Lung (tissue), 10 donors: Measurements from ENCODE around the gene PRIM2. TPM values are rescaled to one million over a fixed set of nuclear protein-coding genes. Genes with fewer than 3 reads are reported as not detected.
"Not testable (repeated sequence)": the region's sequence is repeated elsewhere in the genome, so short reads cannot be mapped to it uniquely, and the experiment has no call there.

ENCODE experiments used
- ATAC-seq: fragments of 200-7000 bp; cut with Tn5 transposase; one replicate; pipeline ENCODE4 v1.9.1; 2020; ENCODE audit warnings: moderate number of reproducible peaks; ENCODE audit not compliant: insufficient read depth, low FRiP score
- DNase-seq, 3 donors: peaks; one replicate each; pipeline ENCODE4 v3.0.0-alpha.2; 2013 to 2017
- H3K27ac ChIP-seq, 2 donors: one replicate each; pipeline ENCODE4 v1.5.1; 2013; ENCODE audit warnings: mild to moderate bottlenecking in 2 of 2, moderate library complexity in 2 of 2, control low read depth in 1 of 2, inconsistent platforms in 1 of 2, low read depth in 1 of 2, low read length in 1 of 2
- H3K27me3 ChIP-seq, 3 donors: one replicate each; pipeline ENCODE4 v1.5.1; 2013; ENCODE audit warnings: low read length in 2 of 3; ENCODE audit not compliant: control insufficient read depth in 3 of 3, insufficient read depth in 3 of 3
- H3K36me3 ChIP-seq, 4 donors: one replicate each; pipeline ENCODE4 v1.5.1; 2013; ENCODE audit warnings: low read length in 4 of 4, mild to moderate bottlenecking in 1 of 4, moderate library complexity in 1 of 4; ENCODE audit not compliant: control insufficient read depth in 4 of 4, insufficient read depth in 4 of 4
- H3K4me1 ChIP-seq, 5 donors: one replicate each; pipeline ENCODE4 v1.5.1; 2013; ENCODE audit warnings: low read length in 5 of 5, mild to moderate bottlenecking in 2 of 5, moderate library complexity in 1 of 5; ENCODE audit not compliant: control insufficient read depth in 5 of 5, insufficient read depth in 5 of 5
- H3K4me3 ChIP-seq: one replicate; pipeline ENCODE4 v1.5.1; 2013; ENCODE audit warnings: mild to moderate bottlenecking, control low read depth, moderate library complexity
- H3K9ac ChIP-seq, 2 donors: one replicate each; pipeline ENCODE4 v1.5.1; 2013; ENCODE audit warnings: low read length in 2 of 2, control low read depth in 1 of 2; ENCODE audit not compliant: insufficient read depth in 1 of 2
- H3K9me3 ChIP-seq, 4 donors: one replicate each; pipeline ENCODE4 v1.5.1; 2013; ENCODE audit warnings: low read length in 3 of 4, mild to moderate bottlenecking in 1 of 4, moderate library complexity in 1 of 4; ENCODE audit not compliant: control insufficient read depth in 4 of 4, insufficient read depth in 3 of 4
- WGBS, 2 donors: extraction: QIAGEN DNeasy Blood & Tissue Kit; methylation state at CpG; one replicate each; pipeline ENCODE4 v1.1.7; 2013; 5-methylcytosine and 5-hydroxymethylcytosine counted together
- polyA plus RNA-seq, 2 donors: library from polyadenylated mRNA; stranded (reverse); fragments of 200-250 nt; gene quantifications; one replicate each; pipeline ENCODE4 v1.2.1, GENCODE V29; 2013
- total RNA-seq, 2 donors: library from RNA; depleted of rRNA in 1 of 2; stranded (reverse); fragments of >200 nt in 1 of 2; gene quantifications; one replicate each; pipeline ENCODE4 v1.2.1, GENCODE V29; 2014 to 2021
- donor health status: Bipolar disorder and iron deficiency.
- donor health status: healthy.
- donor health status: DM: yes; HTN: yes; CAD: no.

The PRIM2 gene
- total and polyA plus RNA-seq, 4 donors: 4.0 to 21.8 (median 6.6) TPM

DNA sequence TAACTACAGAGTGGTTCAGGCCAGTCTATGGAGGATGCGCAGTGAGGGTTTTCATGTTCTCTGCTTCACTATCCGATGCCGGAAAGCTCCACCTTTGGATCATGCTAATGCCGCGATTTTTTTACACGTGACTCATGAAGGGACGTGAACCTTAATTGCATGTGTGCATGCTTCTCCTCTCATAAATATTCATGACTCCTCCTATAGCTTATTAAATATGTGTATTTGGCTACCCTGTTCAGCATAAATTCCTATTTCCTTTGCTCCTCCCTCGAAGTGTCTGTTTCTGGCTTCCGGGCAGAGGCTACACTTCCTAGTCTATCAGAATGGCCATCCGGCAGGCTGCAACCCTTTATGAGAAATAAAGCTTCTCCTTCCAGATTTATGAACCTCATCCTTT, 185.0 kb downstream of the PRIM2 start:
- DNase-seq, H3K4me1 ChIP-seq, H3K36me3 ChIP-seq, H3K27ac ChIP-seq, H3K27me3 ChIP-seq, H3K9me3 ChIP-seq, H3K4me3 ChIP-seq, H3K9ac ChIP-seq, ATAC-seq: not testable (repeated sequence)
- WGBS, 2 donors: 97 to 98% methylated on average over 10 of the region's 10 CpGs

- WGBS, 2 donors: 91 to 94% methylated on average over 1 of the region's 1 CpG
Observed at GRCh38 chr6:57505251-57505650, 187.8 kb downstream of the PRIM2 start.

GRCh38 chr6:57510390-57510789, 193.0 kb downstream of the PRIM2 start:
- WGBS, 2 donors: 90 to 92% methylated on average over 4 of the region's 4 CpGs
- H3K27ac ChIP-seq, H3K9me3 ChIP-seq, H3K9ac ChIP-seq, H3K36me3 ChIP-seq, DNase-seq, H3K4me3 ChIP-seq, ATAC-seq, H3K4me1 ChIP-seq, H3K27me3 ChIP-seq: not testable (repeated sequence)

More at GRCh38 chr6:57505251-57505650, 187.8 kb downstream of the PRIM2 start:
- not testable (repeated sequence) for H3K27ac ChIP-seq, DNase-seq, H3K9me3 ChIP-seq, H3K9ac ChIP-seq, H3K4me3 ChIP-seq, H3K4me1 ChIP-seq, H3K27me3 ChIP-seq, ATAC-seq, H3K36me3 ChIP-seq

DNA sequence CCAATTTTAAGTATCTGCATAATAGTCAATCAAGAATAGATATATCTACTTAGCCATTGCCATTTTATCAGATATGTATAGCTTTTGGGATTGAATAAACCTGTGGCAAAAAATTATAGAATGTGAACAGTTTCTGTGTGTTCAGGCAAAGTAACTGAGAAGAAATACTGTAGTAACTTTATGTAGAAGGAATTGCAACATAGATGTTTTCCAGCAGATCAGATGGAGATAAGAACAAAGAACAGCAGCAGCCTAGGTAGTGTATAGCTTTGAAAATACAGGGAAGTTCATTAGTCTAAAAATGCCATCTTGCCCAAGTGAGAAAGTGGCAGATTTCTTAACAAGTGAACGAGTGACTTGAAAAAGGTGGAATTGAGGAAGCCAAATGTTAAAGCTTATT, 197.7 kb downstream of the PRIM2 start:
- not testable (repeated sequence) for H3K4me1 ChIP-seq, H3K9ac ChIP-seq, H3K36me3 ChIP-seq, ATAC-seq, H3K4me3 ChIP-seq, H3K27me3 ChIP-seq, H3K9me3 ChIP-seq, DNase-seq, H3K27ac ChIP-seq
- 50 to 77% methylated on average over 1 of the region's 1 CpG for WGBS, 2 donors

DNA sequence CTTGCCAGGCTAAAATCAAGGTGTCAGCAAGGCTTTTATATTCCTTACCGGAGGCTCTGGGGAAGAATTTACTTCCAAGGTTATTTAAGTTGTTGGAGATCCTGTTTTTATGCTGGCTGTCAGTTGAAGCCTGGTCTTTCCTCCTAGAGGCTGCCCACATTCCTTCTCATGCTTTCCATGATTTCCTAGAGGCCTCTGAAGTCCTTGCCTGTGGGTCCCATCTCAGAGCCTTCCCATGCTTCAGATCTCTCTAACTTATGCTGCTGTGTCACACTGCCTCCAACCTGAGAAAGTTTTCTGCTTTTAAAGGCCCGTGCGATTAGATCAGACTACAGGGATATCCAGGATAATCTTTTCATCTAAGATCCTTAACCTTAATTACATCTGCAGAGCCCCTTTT, 198.4 kb downstream of the PRIM2 start:
- not testable (repeated sequence) for ATAC-seq, H3K9me3 ChIP-seq, H3K4me3 ChIP-seq, H3K9ac ChIP-seq, H3K27me3 ChIP-seq, H3K36me3 ChIP-seq, H3K27ac ChIP-seq, H3K4me1 ChIP-seq, DNase-seq
- 86 to 95% methylated on average over 1 to 2 of the region's 3 CpGs for WGBS, 2 donors

GRCh38 chr6:57516776-57517175, 199.3 kb downstream of the PRIM2 start:
- not testable (repeated sequence) for H3K9me3 ChIP-seq, H3K36me3 ChIP-seq, H3K9ac ChIP-seq, DNase-seq, H3K4me3 ChIP-seq, H3K27ac ChIP-seq, H3K4me1 ChIP-seq, H3K27me3 ChIP-seq, ATAC-seq
- WGBS, 2 donors: 89 to 92% methylated on average over 3 of the region's 3 CpGs

DNA sequence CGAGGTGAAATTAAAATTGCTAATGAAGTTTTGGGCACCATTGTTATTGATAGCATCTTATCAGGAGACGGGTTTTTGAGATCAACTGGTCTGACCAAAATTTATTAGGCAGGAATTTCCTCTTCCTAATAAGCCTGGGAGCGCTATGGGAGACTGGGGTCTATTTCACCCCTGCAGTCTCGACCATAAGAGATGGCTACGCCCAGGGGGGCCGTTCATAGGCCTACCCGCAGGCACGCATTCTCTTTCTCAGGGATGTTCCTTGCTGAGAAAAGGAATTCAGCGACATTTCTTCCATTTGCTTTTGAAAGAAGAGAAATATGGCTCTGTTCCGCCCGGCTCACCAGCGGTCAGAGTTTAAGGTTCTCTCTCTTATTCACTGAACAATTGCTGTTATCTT, 201.8 kb downstream of the PRIM2 start:
- H3K4me3 ChIP-seq, DNase-seq, H3K36me3 ChIP-seq, ATAC-seq, H3K9ac ChIP-seq, H3K27me3 ChIP-seq, H3K4me1 ChIP-seq, H3K27ac ChIP-seq, H3K9me3 ChIP-seq: not testable (repeated sequence)
- WGBS, 2 donors: 88 to 93% methylated on average over 12 of the region's 12 CpGs

- WGBS, 2 donors: 28 to 36% methylated on average over 1 of the region's 1 CpG
Observed at GRCh38 chr6:57521085-57521484, 203.7 kb downstream of the PRIM2 start.

DNA sequence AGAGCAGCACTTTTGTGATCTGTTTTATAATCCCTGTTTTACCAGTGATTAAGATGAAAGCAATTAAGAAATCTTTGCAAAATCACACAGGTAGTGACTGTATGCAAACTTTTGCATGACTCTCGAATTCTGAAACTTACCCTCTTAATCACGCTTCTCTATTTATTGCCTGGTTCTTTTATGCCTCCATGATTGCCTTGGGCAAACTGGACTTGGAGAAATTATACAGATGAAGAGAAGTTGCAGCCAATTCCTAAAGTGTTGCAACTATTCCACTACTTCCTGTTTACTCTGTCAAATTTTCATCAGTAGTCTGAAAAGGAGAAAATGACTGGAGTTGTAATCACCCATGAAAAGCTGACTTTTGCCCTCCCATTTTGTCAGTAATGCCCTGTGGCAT, 205.8 kb downstream of the PRIM2 start:
- H3K9me3 ChIP-seq, H3K9ac ChIP-seq, H3K36me3 ChIP-seq, H3K27ac ChIP-seq, DNase-seq, H3K4me3 ChIP-seq, H3K27me3 ChIP-seq, H3K4me1 ChIP-seq, ATAC-seq: not testable (repeated sequence)
- 76 to 86% methylated on average over 2 of the region's 2 CpGs for WGBS, 2 donors

More at GRCh38 chr6:57521085-57521484, 203.7 kb downstream of the PRIM2 start:
- H3K36me3 ChIP-seq, H3K27ac ChIP-seq, H3K4me1 ChIP-seq, H3K4me3 ChIP-seq, H3K9me3 ChIP-seq, ATAC-seq, H3K27me3 ChIP-seq, H3K9ac ChIP-seq, DNase-seq: not testable (repeated sequence)
